ENCODE data around the gene EPO.
A peak's percentile ranks its signal among the peaks of the same experiment; 100 is the strongest.
"Not testable (repeated sequence)": the region's sequence is repeated elsewhere in the genome, so short reads cannot be mapped to it uniquely, and the experiment has no call there.

EPO gene

GRCh38 chr7:100752994-100753393 is 32.7 kb downstream of the EPO start:
- Histone ChIP-seq H3K4me3 (ENCODE audit: low read depth in 1 of 2, low read length in 2 of 2) (no peak overlapping the region), H3K9me3 (ENCODE audit: insufficient read depth, low read length, severe bottlenecking) (no peaks in the 10 kb centered on the region), H3K4me1 (ENCODE audit: insufficient read depth, low read length) (no peaks in the 10 kb centered on the region), H3K4me2 (ENCODE audit: insufficient read depth, low read length) (no peak overlapping the region), H3K79me2 (ENCODE audit: insufficient read depth, low read length) (no peaks in the 10 kb centered on the region), H3K27me3 (ENCODE audit: insufficient read depth, low read length, poor library complexity) (peaks cover 9% of the 10 kb centered on the region), H2AFZ (ENCODE audit: low read depth, low read length) (no peak overlapping the region), H3K36me3 (ENCODE audit: insufficient read depth, low read length) (no peaks in the 10 kb centered on the region), H3K27ac (ENCODE audit: low read length) (no peak overlapping the region), H4K20me1 (ENCODE audit: insufficient read depth, low read length) (no peaks in the 10 kb centered on the region), H3K9ac (ENCODE audit: low read depth, low read length) (no peak overlapping the region)
- no peak for TF ChIP-seq EZH2 (IDR thresholded peaks at IDR 0.05; ENCODE audit: borderline replicate concordance, low read depth, low read length, severe bottlenecking)
- TF ChIP-seq, protein P1, sequence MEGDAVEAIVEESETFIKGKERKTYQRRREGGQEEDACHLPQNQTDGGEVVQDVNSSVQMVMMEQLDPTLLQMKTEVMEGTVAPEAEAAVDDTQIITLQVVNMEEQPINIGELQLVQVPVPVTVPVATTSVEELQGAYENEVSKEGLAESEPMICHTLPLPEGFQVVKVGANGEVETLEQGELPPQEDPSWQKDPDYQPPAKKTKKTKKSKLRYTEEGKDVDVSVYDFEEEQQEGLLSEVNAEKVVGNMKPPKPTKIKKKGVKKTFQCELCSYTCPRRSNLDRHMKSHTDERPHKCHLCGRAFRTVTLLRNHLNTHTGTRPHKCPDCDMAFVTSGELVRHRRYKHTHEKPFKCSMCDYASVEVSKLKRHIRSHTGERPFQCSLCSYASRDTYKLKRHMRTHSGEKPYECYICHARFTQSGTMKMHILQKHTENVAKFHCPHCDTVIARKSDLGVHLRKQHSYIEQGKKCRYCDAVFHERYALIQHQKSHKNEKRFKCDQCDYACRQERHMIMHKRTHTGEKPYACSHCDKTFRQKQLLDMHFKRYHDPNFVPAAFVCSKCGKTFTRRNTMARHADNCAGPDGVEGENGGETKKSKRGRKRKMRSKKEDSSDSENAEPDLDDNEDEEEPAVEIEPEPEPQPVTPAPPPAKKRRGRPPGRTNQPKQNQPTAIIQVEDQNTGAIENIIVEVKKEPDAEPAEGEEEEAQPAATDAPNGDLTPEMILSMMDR (IDR thresholded peaks at IDR 0.05; ENCODE audit: borderline replicate concordance, extremely low read depth, low read length, poor library complexity, severe bottlenecking), result no peak
- ATAC-seq (ENCODE audit: insufficient read depth, low read depth) (0 out of 3 replicates have a peak, but pooled peaks have one; percentile 17), DNase-seq (no peak)

DNA sequence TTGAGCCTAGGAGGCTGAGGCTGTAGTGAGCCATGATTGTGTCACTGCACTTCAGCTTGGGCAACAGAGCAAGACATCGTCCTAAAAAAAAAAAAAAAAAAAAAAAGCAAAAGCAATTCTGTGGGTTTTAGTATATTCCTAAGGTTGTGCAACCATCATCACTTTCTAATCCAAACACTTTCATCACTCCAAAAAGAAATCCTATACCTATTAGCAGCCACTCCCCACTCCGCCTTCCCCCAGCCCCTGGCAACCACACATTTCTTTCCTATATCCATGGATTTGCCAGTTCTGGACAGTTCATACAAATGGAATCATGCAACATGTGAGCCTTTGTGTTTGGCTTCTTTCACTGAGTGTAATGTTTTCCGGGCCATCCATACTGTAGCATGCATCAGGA is 33.5 kb downstream of the EPO start:
- no peak overlapping the region for H2AFZ ChIP-seq (ENCODE audit: low read depth, low read length)
- H3K27ac ChIP-seq (ENCODE audit: low read length), result no peak overlapping the region
- peaks cover 9% of the 10 kb centered on the region for H3K27me3 ChIP-seq (ENCODE audit: insufficient read depth, low read length, poor library complexity)
- ATAC-seq (ENCODE audit: insufficient read depth, low read depth), result no peak
- H3K4me2 ChIP-seq (ENCODE audit: insufficient read depth, low read length), result no peak overlapping the region
- DNase-seq, result no peak
- no peaks in the 10 kb centered on the region for H4K20me1 ChIP-seq (ENCODE audit: insufficient read depth, low read length)
- H3K4me3 ChIP-seq (ENCODE audit: low read depth in 1 of 2, low read length in 2 of 2), result no peak overlapping the region
- no peak overlapping the region for H3K9ac ChIP-seq (ENCODE audit: low read depth, low read length)
- H3K4me1 ChIP-seq (ENCODE audit: insufficient read depth, low read length), result no peaks in the 10 kb centered on the region
- TF ChIP-seq, protein P1 (IDR thresholded peaks at IDR 0.05; ENCODE audit: borderline replicate concordance, extremely low read depth, low read length, poor library complexity, severe bottlenecking), result no peak
- TF ChIP-seq EZH2 (IDR thresholded peaks at IDR 0.05; ENCODE audit: borderline replicate concordance, low read depth, low read length, severe bottlenecking), result no peak
- no peaks in the 10 kb centered on the region for H3K36me3 ChIP-seq (ENCODE audit: insufficient read depth, low read length)
- H3K79me2 ChIP-seq (ENCODE audit: insufficient read depth, low read length), result no peaks in the 10 kb centered on the region
- H3K9me3 ChIP-seq (ENCODE audit: insufficient read depth, low read length, severe bottlenecking), result no peaks in the 10 kb centered on the region

DNA sequence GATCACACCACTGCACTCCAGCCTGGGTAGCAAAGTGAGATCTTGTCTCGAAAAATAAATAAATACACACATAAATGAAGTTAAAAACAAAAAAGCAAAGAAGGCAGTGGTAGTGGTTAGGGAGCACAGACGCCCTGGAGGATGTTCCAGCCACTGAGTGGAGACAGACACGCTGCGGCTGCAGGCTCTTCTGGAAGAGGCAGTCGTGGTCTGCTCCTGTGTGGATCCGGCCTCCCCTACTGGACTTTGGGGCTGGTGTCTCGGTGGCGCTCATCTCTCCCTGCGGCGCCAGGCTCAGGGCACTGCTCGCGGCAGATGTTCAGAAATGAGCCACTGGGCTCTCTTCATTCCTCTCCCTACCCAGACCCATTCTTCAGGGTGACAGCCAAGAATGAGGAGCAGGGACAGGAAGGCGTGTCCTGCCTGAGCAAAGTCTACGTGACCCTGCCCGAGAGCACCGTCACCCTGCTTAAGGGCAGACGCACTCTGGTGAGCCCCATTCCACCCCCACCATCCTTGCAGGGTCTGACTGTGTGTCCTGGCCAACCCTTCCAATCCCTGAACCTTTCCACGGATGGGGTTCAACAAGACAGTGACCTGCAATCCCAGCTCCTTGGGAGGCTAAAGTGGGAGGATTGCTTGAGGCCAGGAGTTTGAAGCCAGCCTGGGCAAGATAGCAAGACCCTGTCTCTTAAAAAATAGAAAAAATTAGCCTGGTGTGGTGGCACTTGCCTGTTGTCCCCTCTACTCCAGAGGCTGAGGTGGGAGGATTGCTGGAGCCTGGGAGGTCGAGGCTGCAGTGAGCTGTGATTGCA is 39.3 kb downstream of the EPO start:
- Histone ChIP-seq H2AFZ (ENCODE audit: low read depth, low read length) (no peak overlapping the region), H3K36me3 (ENCODE audit: insufficient read depth, low read length) (no peaks in the 10 kb centered on the region), H3K79me2 (ENCODE audit: insufficient read depth, low read length) (no peaks in the 10 kb centered on the region), H3K4me3 (ENCODE audit: low read depth in 1 of 2, low read length in 2 of 2) (no peak overlapping the region), H3K27me3 (ENCODE audit: insufficient read depth, low read length, poor library complexity) (peaks cover 3% of the 10 kb centered on the region), H3K27ac (ENCODE audit: low read length) (no peak overlapping the region), H3K4me1 (ENCODE audit: insufficient read depth, low read length) (no peaks in the 10 kb centered on the region), H3K4me2 (ENCODE audit: insufficient read depth, low read length) (no peak overlapping the region), H3K9me3 (ENCODE audit: insufficient read depth, low read length, severe bottlenecking) (no peaks in the 10 kb centered on the region), H3K9ac (ENCODE audit: low read depth, low read length) (no peak overlapping the region), H4K20me1 (ENCODE audit: insufficient read depth, low read length) (no peaks in the 10 kb centered on the region)
- ATAC-seq (ENCODE audit: insufficient read depth, low read depth) (no peak), DNase-seq (no peak)
- TF ChIP-seq, protein P1 (IDR thresholded peaks at IDR 0.05; ENCODE audit: borderline replicate concordance, extremely low read depth, low read length, poor library complexity, severe bottlenecking), result no peak
- no peak for TF ChIP-seq EZH2 (IDR thresholded peaks at IDR 0.05; ENCODE audit: borderline replicate concordance, low read depth, low read length, severe bottlenecking)

GRCh38 chr7:100762841-100763240 is 42.6 kb downstream of the EPO start:
- not testable (repeated sequence) for DNase-seq; H3K36me3 ChIP-seq (ENCODE audit: insufficient read depth, low read length); H3K9me3 ChIP-seq (ENCODE audit: insufficient read depth, low read length, severe bottlenecking); H3K4me1 ChIP-seq (ENCODE audit: insufficient read depth, low read length); H3K4me2 ChIP-seq (ENCODE audit: insufficient read depth, low read length); ATAC-seq (ENCODE audit: insufficient read depth, low read depth); H3K4me3 ChIP-seq (ENCODE audit: low read depth in 1 of 2, low read length in 2 of 2); H2AFZ ChIP-seq (ENCODE audit: low read depth, low read length); H3K79me2 ChIP-seq (ENCODE audit: insufficient read depth, low read length); H4K20me1 ChIP-seq (ENCODE audit: insufficient read depth, low read length); H3K27ac ChIP-seq (ENCODE audit: low read length); H3K27me3 ChIP-seq (ENCODE audit: insufficient read depth, low read length, poor library complexity); H3K9ac ChIP-seq (ENCODE audit: low read depth, low read length)
